GM10266 (cell line): ENCODE results near the gene DOLK.
A peak's percentile ranks its signal among the peaks of the same experiment; 100 is the strongest.

Source experiments
- DNase-seq: peaks from one replicate; pipeline ENCODE4 v3.0.0; 2012; ENCODE audit errors: extremely low spot score
- TF ChIP-seq, protein P1 (sequence below): IDR thresholded peaks from 2 replicates; pipeline ENCODE4 v1.5.1; 2012; ENCODE audit warnings: mild to moderate bottlenecking, low read depth; ENCODE audit not compliant: control insufficient read depth, insufficient read depth; ENCODE audit errors: missing control alignments

The DOLK gene

GRCh38 chr9:128903871-128904620, 43.4 kb downstream of the DOLK start:
- no peak for DNase-seq
- TF ChIP-seq, protein P1, sequence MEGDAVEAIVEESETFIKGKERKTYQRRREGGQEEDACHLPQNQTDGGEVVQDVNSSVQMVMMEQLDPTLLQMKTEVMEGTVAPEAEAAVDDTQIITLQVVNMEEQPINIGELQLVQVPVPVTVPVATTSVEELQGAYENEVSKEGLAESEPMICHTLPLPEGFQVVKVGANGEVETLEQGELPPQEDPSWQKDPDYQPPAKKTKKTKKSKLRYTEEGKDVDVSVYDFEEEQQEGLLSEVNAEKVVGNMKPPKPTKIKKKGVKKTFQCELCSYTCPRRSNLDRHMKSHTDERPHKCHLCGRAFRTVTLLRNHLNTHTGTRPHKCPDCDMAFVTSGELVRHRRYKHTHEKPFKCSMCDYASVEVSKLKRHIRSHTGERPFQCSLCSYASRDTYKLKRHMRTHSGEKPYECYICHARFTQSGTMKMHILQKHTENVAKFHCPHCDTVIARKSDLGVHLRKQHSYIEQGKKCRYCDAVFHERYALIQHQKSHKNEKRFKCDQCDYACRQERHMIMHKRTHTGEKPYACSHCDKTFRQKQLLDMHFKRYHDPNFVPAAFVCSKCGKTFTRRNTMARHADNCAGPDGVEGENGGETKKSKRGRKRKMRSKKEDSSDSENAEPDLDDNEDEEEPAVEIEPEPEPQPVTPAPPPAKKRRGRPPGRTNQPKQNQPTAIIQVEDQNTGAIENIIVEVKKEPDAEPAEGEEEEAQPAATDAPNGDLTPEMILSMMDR = no peak

GRCh38 chr9:128903079-128903461, 44.3 kb downstream of the DOLK start:
- DNase-seq = no peak
- TF ChIP-seq, protein P1 = no peak

- TF ChIP-seq, protein P1 = no peak
- DNase-seq = peak; percentile 78
Measured at GRCh38 chr9:128902351-128903078, 44.9 kb downstream of the DOLK start.

DNA sequence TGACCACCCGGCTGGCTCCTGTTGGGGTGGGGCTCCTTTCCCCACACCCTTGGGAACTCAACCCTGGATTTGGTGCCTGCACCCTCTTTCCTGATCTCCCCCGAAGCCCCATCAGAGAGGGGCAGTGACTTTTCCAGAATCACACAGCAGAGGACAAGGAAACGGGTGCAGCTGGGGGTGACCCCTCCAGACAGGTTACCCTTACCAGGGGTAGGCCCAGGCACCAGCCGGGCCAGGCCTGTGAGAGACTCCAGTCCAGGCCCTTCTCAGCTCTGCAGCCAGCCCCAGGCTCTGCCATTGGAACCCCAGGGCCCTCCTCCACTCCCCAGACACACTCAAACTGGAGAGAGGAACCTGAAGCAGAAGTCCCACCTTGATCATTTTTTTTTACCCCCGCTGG, 45.6 kb downstream of the DOLK start:
- DNase-seq = no peak
- TF ChIP-seq, protein P1 = no peak

- DNase-seq = no peak
- TF ChIP-seq, protein P1 = no peak
Measured at GRCh38 chr9:128901379-128901778, 46.0 kb downstream of the DOLK start.

- no peak for DNase-seq
- TF ChIP-seq, protein P1 = no peak
Measured at GRCh38 chr9:128899566-128900322, 47.7 kb downstream of the DOLK start.
